ENCODE results near the gene USP25. TPM values are rescaled to one million over a fixed set of nuclear protein-coding genes. Genes with fewer than 3 reads are reported as not detected.

USP25 gene
- total and polyA plus RNA-seq, 9 of the 15 experiments (the other 6 are each of a cell fraction or from before 2014, with no cell fraction given): 7.8 to 44.9 (median 31.4) TPM

DNA sequence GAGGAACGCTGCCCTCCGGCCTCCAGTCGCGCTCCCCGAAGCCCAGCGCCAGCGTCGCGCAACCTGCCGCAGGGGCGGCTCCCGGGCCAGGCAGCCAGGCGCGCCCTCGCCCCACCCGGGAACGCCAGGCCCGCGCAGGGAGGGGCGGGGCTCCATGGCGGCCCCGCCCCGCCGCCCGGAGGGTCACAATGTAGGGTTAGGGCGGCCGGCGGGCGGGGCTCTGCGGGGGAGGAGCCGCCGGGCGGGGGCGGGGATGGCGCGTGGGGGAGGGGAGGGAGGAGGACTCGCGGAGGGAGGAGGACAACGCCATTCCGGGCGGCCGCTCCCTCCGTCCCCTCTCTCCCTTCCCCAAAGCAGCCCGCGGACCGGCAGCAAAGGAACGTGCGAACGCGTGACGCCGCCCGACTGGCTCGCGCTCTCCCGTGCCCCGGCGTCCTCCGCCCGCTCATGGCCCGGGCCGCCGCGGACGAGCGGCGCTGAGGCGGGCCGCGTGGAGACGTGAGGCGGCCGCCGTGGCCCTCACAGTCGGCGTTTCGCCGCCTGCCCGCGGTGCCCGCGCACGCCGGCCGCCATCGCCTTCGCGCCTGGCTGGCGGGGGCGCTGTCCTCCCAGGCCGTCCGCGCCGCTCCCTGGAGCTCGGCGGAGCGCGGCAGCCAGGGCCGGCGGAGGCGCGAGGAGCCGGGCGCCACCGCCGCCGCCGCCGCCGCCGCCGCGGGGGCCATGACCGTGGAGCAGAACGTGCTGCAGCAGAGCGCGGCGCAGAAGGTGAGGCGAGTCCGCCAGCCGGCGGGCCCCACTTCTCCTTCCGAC, at the start of gene USP25 (continued):
- TF ChIP-seq, protein P1, sequence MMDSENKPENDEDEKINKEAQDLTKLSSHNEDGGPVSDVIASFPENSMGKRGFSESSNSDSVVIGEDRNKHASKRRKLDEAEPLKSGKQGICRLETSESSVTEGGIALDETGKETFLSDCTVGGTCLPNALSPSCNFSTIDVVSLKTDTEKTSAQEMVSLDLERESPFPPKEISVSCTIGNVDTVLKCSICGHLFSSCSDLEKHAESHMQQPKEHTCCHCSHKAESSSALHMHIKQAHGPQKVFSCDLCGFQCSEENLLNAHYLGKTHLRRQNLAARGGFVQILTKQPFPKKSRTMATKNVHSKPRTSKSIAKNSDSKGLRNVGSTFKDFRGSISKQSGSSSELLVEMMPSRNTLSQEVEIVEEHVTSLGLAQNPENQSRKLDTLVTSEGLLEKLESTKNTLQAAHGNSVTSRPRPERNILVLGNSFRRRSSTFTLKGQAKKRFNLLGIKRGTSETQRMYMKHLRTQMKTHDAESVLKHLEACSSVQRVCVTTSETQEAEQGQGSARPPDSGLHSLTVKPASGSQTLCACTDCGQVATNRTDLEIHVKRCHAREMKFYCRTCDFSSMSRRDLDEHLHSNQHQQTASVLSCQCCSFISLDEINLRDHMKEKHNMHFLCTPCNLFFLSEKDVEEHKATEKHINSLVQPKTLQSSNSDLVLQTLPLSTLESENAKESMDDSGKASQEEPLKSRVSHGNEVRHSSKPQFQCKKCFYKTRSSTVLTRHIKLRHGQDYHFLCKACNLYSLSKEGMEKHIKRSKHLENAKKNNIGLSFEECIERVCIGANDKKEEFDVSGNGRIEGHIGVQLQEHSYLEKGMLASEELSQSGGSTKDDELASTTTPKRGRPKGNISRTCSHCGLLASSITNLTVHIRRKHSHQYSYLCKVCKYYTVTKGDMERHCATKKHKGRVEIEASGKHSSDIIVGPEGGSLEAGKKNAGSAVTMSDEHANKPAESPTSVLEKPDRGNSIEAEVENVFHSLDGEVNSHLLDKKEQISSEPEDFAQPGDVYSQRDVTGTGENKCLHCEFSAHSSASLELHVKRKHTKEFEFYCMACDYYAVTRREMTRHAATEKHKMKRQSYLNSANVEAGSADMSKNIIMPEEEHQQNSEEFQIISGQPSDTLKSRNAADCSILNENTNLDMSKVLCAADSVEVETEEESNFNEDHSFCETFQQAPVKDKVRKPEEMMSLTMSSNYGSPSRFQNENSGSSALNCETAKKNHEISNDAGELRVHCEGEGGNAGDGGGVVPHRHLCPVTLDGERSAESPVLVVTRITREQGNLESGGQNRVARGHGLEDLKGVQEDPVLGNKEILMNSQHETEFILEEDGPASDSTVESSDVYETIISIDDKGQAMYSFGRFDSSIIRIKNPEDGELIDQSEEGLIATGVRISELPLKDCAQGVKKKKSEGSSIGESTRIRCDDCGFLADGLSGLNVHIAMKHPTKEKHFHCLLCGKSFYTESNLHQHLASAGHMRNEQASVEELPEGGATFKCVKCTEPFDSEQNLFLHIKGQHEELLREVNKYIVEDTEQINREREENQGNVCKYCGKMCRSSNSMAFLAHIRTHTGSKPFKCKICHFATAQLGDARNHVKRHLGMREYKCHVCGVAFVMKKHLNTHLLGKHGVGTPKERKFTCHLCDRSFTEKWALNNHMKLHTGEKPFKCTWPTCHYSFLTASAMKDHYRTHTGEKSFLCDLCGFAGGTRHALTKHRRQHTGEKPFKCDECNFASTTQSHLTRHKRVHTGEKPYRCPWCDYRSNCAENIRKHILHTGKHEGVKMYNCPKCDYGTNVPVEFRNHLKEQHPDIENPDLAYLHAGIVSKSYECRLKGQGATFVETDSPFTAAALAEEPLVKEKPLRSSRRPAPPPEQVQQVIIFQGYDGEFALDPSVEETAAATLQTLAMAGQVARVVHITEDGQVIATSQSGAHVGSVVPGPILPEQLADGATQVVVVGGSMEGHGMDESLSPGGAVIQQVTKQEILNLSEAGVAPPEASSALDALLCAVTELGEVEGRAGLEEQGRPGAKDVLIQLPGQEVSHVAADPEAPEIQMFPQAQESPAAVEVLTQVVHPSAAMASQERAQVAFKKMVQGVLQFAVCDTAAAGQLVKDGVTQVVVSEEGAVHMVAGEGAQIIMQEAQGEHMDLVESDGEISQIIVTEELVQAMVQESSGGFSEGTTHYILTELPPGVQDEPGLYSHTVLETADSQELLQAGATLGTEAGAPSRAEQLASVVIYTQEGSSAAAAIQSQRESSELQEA (IDR thresholded peaks at IDR 0.05; ENCODE audit: low read depth): no peak
- TF ChIP-seq POLR2A (conservative IDR thresholded peaks at IDR 0.05) (peak; percentile 63; the same call in 1 of the 2 replicates), MTF1 (CRISPR knock-in tag; IDR thresholded peaks at IDR 0.05; ENCODE audit: borderline replicate concordance) (no peak), RBBP5 (IDR thresholded peaks at IDR 0.05; ENCODE audit: borderline replicate concordance, insufficient read depth, low read length, poor library complexity, severe bottlenecking) (peak; percentile 94), FOXM1 (IDR thresholded peaks at IDR 0.05; ENCODE audit: low read depth) (no peak), FOXM1 (CRISPR knock-in tag; IDR thresholded peaks at IDR 0.05; ENCODE audit: low read depth) (0 out of 2 replicates have a peak, but pooled peaks have one; percentile 26), ZNF121 (CRISPR knock-in tag; conservative IDR thresholded peaks at IDR 0.05) (no peak), HLTF (IDR thresholded peaks at IDR 0.05) (no peak), CHD2 (IDR thresholded peaks at IDR 0.05; ENCODE audit: low read depth, low read length) (0 out of 2 replicates have a peak, but pooled peaks have one; percentile 42)
- TF ChIP-seq, protein P2, sequence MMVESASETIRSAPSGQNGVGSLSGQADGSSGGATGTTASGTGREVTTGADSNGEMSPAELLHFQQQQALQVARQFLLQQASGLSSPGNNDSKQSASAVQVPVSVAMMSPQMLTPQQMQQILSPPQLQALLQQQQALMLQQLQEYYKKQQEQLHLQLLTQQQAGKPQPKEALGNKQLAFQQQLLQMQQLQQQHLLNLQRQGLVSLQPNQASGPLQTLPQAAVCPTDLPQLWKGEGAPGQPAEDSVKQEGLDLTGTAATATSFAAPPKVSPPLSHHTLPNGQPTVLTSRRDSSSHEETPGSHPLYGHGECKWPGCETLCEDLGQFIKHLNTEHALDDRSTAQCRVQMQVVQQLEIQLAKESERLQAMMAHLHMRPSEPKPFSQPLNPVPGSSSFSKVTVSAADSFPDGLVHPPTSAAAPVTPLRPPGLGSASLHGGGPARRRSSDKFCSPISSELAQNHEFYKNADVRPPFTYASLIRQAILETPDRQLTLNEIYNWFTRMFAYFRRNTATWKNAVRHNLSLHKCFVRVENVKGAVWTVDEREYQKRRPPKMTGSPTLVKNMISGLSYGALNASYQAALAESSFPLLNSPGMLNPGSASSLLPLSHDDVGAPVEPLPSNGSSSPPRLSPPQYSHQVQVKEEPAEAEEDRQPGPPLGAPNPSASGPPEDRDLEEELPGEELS (CRISPR knock-in tag; IDR thresholded peaks at IDR 0.05; ENCODE audit: borderline replicate concordance): no peak
- TF ChIP-seq, protein P3, sequence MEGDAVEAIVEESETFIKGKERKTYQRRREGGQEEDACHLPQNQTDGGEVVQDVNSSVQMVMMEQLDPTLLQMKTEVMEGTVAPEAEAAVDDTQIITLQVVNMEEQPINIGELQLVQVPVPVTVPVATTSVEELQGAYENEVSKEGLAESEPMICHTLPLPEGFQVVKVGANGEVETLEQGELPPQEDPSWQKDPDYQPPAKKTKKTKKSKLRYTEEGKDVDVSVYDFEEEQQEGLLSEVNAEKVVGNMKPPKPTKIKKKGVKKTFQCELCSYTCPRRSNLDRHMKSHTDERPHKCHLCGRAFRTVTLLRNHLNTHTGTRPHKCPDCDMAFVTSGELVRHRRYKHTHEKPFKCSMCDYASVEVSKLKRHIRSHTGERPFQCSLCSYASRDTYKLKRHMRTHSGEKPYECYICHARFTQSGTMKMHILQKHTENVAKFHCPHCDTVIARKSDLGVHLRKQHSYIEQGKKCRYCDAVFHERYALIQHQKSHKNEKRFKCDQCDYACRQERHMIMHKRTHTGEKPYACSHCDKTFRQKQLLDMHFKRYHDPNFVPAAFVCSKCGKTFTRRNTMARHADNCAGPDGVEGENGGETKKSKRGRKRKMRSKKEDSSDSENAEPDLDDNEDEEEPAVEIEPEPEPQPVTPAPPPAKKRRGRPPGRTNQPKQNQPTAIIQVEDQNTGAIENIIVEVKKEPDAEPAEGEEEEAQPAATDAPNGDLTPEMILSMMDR (IDR thresholded peaks at IDR 0.05 in 2 of 3, conservative IDR thresholded peaks at IDR 0.05 in 1 of 3; ENCODE audit: insufficient read depth in 2 of 3, low read depth in 1 of 3, low read length in 3 of 3): peak in 2 of 3 experiments; percentile 33; a peak in 3 of 6 replicates
